Glomerular visceral epithelial cell (primary cell): ENCODE data around the gene OR5C1.
"Not testable (repeated sequence)": the region's sequence is repeated elsewhere in the genome, so short reads cannot be mapped to it uniquely, and the experiment has no call there.

ENCODE experiments used
- DNase-seq: peaks from one replicate; pipeline ENCODE4 v3.0.0-alpha.2; 2016; ENCODE audit errors: extremely low spot score

The OR5C1 gene

GRCh38 chr9:122810306-122810946 lies 21.7 kb downstream of the OR5C1 start:
- DNase-seq, result peak; percentile 75

GRCh38 chr9:122812736-122813135 lies 24.0 kb downstream of the OR5C1 start:
- no peak for DNase-seq

- no peak for DNase-seq
These were observed 25.8 kb downstream of the OR5C1 start for GRCh38 chr9:122814545-122814944.

GRCh38 chr9:122815544-122815943 lies 26.8 kb downstream of the OR5C1 start:
- no peak for DNase-seq

GRCh38 chr9:122816163-122816867 lies 27.6 kb downstream of the OR5C1 start:
- no peak for DNase-seq

- DNase-seq, result no peak
These were observed 30.6 kb downstream of the OR5C1 start for GRCh38 chr9:122819326-122819725.

- no peak for DNase-seq
These were observed 31.2 kb downstream of the OR5C1 start for GRCh38 chr9:122819791-122820489.

- DNase-seq, result no peak
These were observed 31.7 kb downstream of the OR5C1 start for GRCh38 chr9:122820490-122820845.

GRCh38 chr9:122821278-122821943 lies 32.7 kb downstream of the OR5C1 start:
- DNase-seq, result no peak

GRCh38 chr9:122822056-122822455 lies 33.3 kb downstream of the OR5C1 start:
- DNase-seq, result no peak

GRCh38 chr9:122822938-122823337 lies 34.2 kb downstream of the OR5C1 start:
- no peak for DNase-seq

- DNase-seq, result no peak
These were observed 39.0 kb downstream of the OR5C1 start for GRCh38 chr9:122827761-122828093.

GRCh38 chr9:122828965-122829284 lies 40.2 kb downstream of the OR5C1 start:
- not testable (repeated sequence) for DNase-seq

- no peak for DNase-seq
These were observed 43.5 kb downstream of the OR5C1 start for GRCh38 chr9:122832194-122832593.

- DNase-seq, result no peak
These were observed 46.6 kb downstream of the OR5C1 start for GRCh38 chr9:122835313-122835731.

- DNase-seq, result no peak
These were observed 48.6 kb downstream of the OR5C1 start for GRCh38 chr9:122837266-122837850.

GRCh38 chr9:122838441-122838840 lies 49.7 kb downstream of the OR5C1 start:
- not testable (repeated sequence) for DNase-seq
